Measurements from ENCODE around the gene ZMAT5.
A peak's percentile ranks its signal among the peaks of the same experiment; 100 is the strongest.

ZMAT5 gene

DNA sequence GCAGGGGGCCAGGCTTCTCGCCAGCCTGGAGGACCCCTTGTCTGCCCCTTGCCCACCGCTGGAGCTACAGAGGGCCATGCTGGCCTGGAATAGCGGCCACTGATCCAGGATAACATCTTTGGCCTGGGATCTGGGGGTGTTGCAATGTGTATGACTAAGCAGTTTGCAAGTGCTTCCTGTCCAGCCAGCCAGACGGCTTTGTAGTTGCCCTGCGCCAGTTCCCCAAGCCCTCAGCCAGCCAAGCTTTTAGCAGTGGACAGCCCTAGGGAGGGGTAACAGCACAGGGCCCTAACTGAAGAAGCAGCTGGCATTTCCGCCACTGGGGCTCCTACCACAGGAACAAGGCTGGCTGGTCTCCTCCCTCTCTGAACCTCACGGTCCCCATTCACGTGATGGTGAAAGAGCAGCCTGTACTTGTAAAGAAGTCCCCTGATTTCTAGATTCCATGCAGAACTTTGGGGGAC, 32.4 kb upstream of the ZMAT5 start:
- H3K4me3 ChIP-seq (ENCODE audit: low read depth, low read length) = no peak overlapping the region
- no peak for DNase-seq (ENCODE audit: low read depth)
- TF ChIP-seq, protein P1, sequence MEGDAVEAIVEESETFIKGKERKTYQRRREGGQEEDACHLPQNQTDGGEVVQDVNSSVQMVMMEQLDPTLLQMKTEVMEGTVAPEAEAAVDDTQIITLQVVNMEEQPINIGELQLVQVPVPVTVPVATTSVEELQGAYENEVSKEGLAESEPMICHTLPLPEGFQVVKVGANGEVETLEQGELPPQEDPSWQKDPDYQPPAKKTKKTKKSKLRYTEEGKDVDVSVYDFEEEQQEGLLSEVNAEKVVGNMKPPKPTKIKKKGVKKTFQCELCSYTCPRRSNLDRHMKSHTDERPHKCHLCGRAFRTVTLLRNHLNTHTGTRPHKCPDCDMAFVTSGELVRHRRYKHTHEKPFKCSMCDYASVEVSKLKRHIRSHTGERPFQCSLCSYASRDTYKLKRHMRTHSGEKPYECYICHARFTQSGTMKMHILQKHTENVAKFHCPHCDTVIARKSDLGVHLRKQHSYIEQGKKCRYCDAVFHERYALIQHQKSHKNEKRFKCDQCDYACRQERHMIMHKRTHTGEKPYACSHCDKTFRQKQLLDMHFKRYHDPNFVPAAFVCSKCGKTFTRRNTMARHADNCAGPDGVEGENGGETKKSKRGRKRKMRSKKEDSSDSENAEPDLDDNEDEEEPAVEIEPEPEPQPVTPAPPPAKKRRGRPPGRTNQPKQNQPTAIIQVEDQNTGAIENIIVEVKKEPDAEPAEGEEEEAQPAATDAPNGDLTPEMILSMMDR (IDR thresholded peaks at IDR 0.05; ENCODE audit: insufficient read depth, low read depth, low read length, missing control alignments) = no peak

DNA sequence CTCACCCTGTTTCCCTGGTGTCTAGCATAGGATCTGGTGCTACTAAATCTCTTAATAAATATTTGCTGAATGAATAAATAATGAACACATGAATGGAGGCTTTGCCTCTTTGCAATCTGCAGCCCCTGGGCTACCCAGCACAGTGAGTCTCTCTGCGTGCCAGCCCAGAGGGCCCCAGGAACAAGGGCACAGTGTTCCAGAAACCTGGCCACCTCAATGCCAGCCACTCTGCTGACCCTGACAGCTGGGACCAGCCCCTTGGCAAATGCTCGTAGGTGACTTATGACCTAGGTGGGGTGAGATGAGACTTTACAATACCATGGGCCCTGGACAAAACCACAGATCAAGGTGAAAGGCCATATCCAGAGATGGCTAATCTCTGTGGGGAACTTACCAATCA, 32.0 kb upstream of the ZMAT5 start:
- no peak overlapping the region for H3K4me3 ChIP-seq (ENCODE audit: low read depth, low read length)
- no peak for DNase-seq (ENCODE audit: low read depth)
- TF ChIP-seq, protein P1 (IDR thresholded peaks at IDR 0.05; ENCODE audit: insufficient read depth, low read depth, low read length, missing control alignments) = no peak

DNA sequence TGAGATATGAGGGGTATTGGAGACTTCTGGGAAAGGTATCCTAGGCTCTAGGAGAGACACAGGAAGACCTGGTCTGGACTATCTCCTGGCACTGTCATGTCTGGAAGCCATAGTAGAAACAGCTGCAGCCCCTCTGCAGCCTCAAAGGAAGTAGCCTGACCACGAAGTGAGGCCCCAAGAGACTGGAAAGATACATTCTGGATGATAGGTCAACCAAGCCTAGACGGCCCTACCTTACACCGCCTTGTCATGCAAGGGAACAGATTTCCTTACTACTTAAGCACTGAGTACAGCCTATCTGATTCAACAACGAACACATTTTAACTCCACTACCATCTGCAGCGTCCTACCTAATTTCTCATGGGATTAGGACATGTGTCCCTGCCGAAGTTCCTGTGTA, 31.5 kb upstream of the ZMAT5 start:
- H3K4me3 ChIP-seq (ENCODE audit: low read depth, low read length) = no peak overlapping the region
- peak; percentile 68 for DNase-seq (ENCODE audit: low read depth)
- TF ChIP-seq, protein P1 (IDR thresholded peaks at IDR 0.05; ENCODE audit: insufficient read depth, low read depth, low read length, missing control alignments) = no peak

DNA sequence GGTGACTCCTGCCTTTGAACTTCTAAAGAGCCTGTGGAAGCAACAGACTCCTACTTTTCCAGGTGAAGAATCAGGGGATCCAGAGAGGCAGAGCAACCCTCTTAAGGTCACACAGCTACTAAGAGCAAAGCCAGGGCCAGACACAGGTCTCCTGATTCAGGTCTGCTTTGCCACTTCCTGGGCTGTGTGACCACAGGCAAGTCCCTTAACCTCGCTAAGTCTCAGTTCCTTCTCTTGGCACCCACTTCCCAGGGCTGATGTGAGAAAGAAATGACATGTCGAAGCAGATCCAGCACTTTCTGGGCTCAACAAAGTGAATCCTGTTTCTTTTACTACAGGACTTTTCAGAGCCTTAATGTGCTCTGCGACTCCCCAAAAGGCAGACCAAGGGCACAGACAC, 30.5 kb upstream of the ZMAT5 start:
- TF ChIP-seq, protein P1 (IDR thresholded peaks at IDR 0.05; ENCODE audit: insufficient read depth, low read depth, low read length, missing control alignments) = no peak
- DNase-seq (ENCODE audit: low read depth) = peak; percentile 87
- H3K4me3 ChIP-seq (ENCODE audit: low read depth, low read length) = no peak overlapping the region

DNA sequence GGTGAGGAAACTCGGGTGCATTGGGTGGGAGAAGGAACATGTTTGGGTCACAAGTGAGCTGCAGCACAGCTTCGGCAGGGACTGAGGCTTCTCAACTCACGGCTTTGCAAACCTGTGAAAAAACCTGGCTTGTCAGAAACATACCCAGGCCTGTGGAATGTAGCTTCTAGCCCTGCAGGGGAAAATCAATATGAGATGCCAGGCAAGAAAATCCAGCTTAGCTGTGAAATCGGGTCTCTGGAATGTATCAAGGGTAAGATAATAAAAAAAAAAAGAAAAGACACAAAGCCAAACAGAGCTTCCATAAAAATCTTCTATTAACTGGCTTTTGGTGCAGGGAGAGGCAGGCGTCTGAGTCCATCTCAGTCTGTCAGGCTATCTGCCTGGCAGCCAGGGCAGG, 28.9 kb upstream of the ZMAT5 start:
- DNase-seq (ENCODE audit: low read depth) = no peak
- H3K4me3 ChIP-seq (ENCODE audit: low read depth, low read length) = no peak overlapping the region
- TF ChIP-seq, protein P1 (IDR thresholded peaks at IDR 0.05; ENCODE audit: insufficient read depth, low read depth, low read length, missing control alignments) = no peak

DNA sequence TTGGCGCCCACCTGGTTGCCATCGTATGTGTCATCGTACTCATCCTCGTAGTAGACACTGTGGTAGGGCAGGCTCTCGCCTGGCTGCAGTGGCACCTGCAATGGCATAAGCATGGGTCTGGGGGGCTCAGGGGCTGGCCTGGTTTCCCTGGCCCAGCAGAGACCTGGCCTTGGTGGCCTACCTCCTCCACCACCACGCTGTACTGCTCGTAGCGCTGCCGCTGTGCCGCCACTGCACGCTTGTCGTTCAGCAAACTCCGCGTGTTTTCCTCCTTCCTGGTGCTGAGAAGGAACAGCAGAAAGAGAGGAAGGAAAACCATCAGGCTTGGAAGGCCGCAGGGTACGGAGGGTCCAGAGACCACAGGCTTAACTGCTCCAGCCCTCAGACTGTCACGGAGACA, 26.6 kb upstream of the ZMAT5 start:
- no peak for DNase-seq (ENCODE audit: low read depth)
- H3K4me3 ChIP-seq (ENCODE audit: low read depth, low read length) = no peak overlapping the region
- TF ChIP-seq, protein P1 (IDR thresholded peaks at IDR 0.05; ENCODE audit: insufficient read depth, low read depth, low read length, missing control alignments) = no peak

DNA sequence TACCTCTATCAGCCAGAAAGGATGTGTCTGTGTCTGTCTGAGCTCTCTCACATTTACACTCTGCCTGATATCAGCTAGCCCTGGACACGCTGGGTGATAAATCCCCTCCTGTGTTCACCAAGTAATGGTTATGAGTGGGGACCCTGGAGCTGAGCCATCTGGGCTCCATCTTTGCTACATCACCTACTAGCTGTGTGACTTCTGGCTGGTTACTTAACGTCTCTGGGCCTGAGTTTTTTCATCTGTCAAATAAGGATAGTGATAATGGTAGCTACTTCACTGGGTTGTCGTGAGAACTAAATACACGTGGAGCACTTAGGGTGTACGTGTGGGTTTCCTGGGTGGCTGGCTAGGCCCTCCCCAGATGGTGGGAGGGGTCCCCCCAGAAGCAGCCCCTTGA, 23.3 kb upstream of the ZMAT5 start:
- TF ChIP-seq, protein P1 (IDR thresholded peaks at IDR 0.05; ENCODE audit: insufficient read depth, low read depth, low read length, missing control alignments) = no peak
- no peak for DNase-seq (ENCODE audit: low read depth)
- H3K4me3 ChIP-seq (ENCODE audit: low read depth, low read length) = no peak overlapping the region
